GM20431 (cell line): ENCODE measurements around the gene BICC1.

ENCODE experiments used
- in situ Hi-C: fragments of 300-500 bp; cut with MseI, MboI; formaldehyde crosslinking; loops from one replicate; pipeline ENCODE4 v1.15.0; 2020; ENCODE audit warnings: low sequenced_read_pairs; ENCODE audit not compliant: unreplicated experiment

The BICC1 gene

GRCh38 chr10:58512491-58513187 lies at the start of gene BICC1:
Gene BICC1, plus strand, starts transcription at chr10:58512872. Its CDS starts 272 bp downstream, at chr10:58513144.
- in situ Hi-C loops, result no loop called here

- in situ Hi-C loops, result no loop called here
Measured at GRCh38 chr10:58464956-58465355, 47.7 kb upstream of the BICC1 start.

GRCh38 chr10:58465629-58466028 lies 47.0 kb upstream of the BICC1 start:
- in situ Hi-C loops, result no loop called here

GRCh38 chr10:58467931-58468635 lies 44.6 kb upstream of the BICC1 start:
- in situ Hi-C loops, result no loop called here

GRCh38 chr10:58473976-58474375 lies 38.7 kb upstream of the BICC1 start:
- in situ Hi-C loops, result no loop called here

- in situ Hi-C loops, result no loop called here
Measured at GRCh38 chr10:58475322-58476277, 37.1 kb upstream of the BICC1 start.

- in situ Hi-C loops, result no loop called here
Measured at GRCh38 chr10:58477122-58477521, 35.5 kb upstream of the BICC1 start.

- in situ Hi-C loops, result no loop called here
Measured at GRCh38 chr10:58477902-58478301, 34.8 kb upstream of the BICC1 start.

- in situ Hi-C loops, result no loop called here
Measured at GRCh38 chr10:58479045-58479444, 33.6 kb upstream of the BICC1 start.

GRCh38 chr10:58480321-58480720 lies 32.4 kb upstream of the BICC1 start:
- in situ Hi-C loops, result no loop called here

GRCh38 chr10:58481569-58482109 lies 31.0 kb upstream of the BICC1 start:
- in situ Hi-C loops, result no loop called here

- in situ Hi-C loops, result no loop called here
Measured at GRCh38 chr10:58486821-58487220, 25.9 kb upstream of the BICC1 start.

- in situ Hi-C loops, result no loop called here
Measured at GRCh38 chr10:58488921-58489320, 23.8 kb upstream of the BICC1 start.

GRCh38 chr10:58502956-58503355 lies 9.7 kb upstream of the BICC1 start:
- in situ Hi-C loops, result no loop called here

GRCh38 chr10:58508316-58508715 lies 4.4 kb upstream of the BICC1 start:
- in situ Hi-C loops, result no loop called here

GRCh38 chr10:58511765-58512490 lies 744 bp upstream of the BICC1 start:
- in situ Hi-C loops, result no loop called here

- in situ Hi-C loops, result no loop called here
Measured at GRCh38 chr10:58513188-58514110, 777 bp downstream of the BICC1 start.

GRCh38 chr10:58514111-58514770 lies 1.6 kb downstream of the BICC1 start:
- in situ Hi-C loops, result no loop called here
